ENCODE results near the gene CD99. TPM values are rescaled to one million over a fixed set of nuclear protein-coding genes. Genes with fewer than 3 reads are reported as not detected.

CD99 gene
- total RNA-seq, 1 donor = 355 TPM

DNA sequence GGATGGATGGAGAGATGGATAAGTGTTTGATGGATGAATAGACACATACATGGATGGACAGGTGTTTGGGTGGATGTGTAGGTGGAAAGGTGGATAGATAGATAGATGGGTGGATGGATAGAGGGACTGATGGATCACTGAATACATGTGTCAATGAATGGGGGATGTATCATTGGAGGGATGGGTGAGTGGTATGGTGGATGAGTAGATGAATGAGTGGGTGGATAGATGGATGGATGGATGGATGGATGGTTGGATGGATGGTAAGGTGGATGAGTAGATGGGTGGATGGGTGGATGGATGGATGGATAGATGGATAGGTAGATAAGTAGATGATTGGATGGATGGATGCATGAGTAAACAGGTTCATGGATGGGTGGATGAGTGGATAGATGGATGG is 41.1 kb upstream of the CD99 start:
- no peak for DNase-seq (ENCODE audit: low read depth)
- H3K4me3 ChIP-seq (ENCODE audit: low read depth, low read length) = no peak overlapping the region
- TF ChIP-seq, protein P1, sequence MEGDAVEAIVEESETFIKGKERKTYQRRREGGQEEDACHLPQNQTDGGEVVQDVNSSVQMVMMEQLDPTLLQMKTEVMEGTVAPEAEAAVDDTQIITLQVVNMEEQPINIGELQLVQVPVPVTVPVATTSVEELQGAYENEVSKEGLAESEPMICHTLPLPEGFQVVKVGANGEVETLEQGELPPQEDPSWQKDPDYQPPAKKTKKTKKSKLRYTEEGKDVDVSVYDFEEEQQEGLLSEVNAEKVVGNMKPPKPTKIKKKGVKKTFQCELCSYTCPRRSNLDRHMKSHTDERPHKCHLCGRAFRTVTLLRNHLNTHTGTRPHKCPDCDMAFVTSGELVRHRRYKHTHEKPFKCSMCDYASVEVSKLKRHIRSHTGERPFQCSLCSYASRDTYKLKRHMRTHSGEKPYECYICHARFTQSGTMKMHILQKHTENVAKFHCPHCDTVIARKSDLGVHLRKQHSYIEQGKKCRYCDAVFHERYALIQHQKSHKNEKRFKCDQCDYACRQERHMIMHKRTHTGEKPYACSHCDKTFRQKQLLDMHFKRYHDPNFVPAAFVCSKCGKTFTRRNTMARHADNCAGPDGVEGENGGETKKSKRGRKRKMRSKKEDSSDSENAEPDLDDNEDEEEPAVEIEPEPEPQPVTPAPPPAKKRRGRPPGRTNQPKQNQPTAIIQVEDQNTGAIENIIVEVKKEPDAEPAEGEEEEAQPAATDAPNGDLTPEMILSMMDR (IDR thresholded peaks at IDR 0.05; ENCODE audit: insufficient read depth, low read length) = no peak

DNA sequence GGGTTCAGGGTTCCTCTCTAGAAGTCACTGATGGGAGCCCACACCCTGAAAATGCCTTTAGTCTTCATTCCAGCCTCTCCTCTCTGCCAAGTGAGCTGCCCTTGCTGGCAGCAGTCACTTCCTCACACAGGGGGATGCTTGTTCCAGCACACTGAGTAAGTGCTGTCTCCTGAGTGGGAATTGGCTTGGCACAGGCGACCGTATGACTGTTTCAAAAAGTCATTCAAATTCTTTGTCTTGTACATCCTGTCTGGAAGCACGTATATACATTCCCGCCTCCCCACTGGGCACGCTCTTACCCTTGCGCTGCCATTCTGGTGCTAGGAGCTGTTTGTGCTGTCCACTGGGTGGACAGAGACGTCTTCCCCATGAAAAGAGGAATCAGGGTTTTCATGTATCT is 40.2 kb upstream of the CD99 start:
- peak; percentile 68 for DNase-seq (ENCODE audit: low read depth)
- TF ChIP-seq, protein P1 (IDR thresholded peaks at IDR 0.05; ENCODE audit: insufficient read depth, low read length) = no peak
- H3K4me3 ChIP-seq (ENCODE audit: low read depth, low read length) = no peak overlapping the region

DNA sequence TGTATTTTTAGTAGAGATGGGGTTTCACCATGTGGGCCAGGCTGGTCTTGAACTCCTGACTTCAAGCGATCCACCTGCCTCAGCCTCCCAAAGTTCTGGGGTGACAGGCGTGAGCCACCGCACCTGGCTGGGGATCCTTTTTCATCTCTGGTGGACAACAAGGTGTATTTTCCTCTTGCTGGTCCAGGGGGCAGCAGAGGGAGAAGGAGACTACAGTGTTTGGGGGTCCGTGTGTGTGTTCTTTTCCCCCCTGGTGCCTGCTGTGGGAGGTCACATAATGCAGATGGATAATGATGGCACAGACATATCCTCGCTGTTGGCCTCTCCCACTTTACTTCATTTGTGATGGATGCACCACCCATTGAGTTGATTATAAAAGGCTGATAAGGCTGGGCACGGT is 39.0 kb upstream of the CD99 start:
- DNase-seq (ENCODE audit: low read depth) = no peak
- TF ChIP-seq, protein P1 (IDR thresholded peaks at IDR 0.05; ENCODE audit: insufficient read depth, low read length) = peak; percentile 28
- no peak overlapping the region for H3K4me3 ChIP-seq (ENCODE audit: low read depth, low read length)

DNA sequence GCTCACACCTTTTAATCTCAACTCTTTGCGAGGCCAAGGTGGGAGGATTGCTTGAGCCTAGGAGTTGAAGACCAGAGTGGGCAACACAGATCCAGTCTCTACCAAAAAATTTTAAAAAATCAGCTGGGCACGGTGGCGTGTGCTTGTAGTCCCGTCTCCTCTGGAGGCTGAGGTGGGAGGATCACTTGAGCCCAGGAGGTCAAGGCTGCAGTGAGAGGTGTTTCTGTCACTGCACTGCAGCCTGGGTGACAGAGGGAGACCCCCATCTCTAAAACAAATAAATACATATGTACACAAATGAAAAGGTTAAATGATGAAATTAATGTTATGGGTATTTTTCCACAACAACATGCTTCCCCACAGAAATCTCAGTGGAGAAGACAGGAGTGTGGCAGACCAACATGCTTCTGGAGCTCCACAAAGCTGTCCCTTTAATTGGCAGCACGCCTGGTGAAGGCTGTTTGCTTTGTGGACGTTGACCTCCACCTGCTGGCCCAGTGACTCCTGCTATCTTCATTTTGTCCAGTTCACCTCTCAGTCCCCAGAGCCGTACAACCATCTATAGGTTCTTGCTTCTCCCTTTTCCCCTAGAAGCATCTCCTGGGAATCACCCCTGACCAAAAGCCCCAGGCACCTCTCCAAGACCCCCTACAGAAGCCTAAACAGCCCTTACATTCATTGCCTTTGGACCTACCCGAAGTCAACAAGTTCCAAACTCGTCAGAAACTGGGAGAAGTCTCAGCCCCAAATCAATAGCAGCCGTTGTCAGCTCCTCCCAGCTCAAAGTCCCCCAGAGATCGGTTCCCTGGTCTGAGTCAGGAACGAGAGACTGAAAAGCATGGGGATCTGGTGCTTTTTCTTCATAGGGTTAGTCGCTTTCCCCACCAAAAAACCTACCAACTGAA is 36.4 kb upstream of the CD99 start:
- TF ChIP-seq, protein P1 (IDR thresholded peaks at IDR 0.05; ENCODE audit: insufficient read depth, low read length) = no peak
- no peak overlapping the region for H3K4me3 ChIP-seq (ENCODE audit: low read depth, low read length)
- DNase-seq (ENCODE audit: low read depth) = no peak

DNA sequence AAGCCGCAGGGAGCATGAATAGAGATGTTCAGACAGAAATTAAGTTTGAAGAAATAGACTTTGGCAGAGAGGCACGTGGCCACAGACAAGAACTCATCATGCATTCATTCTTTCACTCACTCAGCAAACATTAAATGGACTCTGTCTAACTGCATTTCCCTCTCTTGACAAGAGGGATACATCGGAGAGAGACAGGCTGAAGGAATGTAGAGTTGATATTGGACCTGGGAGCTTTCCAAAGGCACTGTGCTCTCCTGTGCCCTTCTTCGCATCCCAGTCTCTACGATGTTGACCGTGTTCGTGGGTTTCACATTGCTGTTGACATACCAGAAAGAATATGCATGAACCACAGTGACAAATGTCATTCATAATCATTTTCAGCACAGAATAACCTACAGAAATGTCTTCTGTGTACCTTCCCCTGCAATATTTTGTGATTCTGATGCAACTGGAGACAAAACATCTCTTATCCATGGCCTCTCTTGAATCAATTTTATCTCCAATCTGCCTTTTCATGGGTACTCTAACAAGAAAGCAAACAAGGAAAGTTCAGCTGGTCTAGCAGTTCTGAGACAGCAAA is 34.7 kb upstream of the CD99 start:
- TF ChIP-seq, protein P1 (IDR thresholded peaks at IDR 0.05; ENCODE audit: insufficient read depth, low read length) = no peak
- no peak for DNase-seq (ENCODE audit: low read depth)

DNA sequence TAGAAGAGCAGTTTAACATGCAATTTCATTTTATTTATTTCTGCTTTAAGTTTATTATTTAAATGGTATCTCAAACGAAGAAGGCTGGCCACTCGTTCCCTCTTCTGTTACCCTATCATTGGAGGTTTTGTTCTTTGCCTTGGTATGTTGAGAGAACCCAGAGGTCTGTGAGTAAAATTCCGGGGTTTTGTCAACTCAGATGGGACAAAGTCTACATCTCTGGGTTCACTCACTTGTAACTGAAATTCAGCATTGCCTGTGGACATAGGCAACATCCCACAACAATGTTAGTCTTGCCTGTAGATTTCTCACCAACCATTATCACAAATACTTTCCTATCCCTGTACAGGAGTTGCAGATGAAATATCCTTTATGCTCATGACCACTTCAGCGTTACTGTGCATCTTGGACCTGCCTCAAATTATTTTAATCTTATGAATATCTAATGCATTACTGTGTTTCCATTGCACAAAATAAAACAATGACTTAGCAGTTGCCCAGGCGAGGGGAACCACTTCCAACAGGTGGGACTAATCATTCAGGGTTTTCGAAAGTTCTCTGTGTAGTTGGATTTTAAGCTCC is 33.5 kb upstream of the CD99 start:
- TF ChIP-seq, protein P1 (IDR thresholded peaks at IDR 0.05; ENCODE audit: insufficient read depth, low read length) = no peak
- no peak overlapping the region for H3K4me3 ChIP-seq (ENCODE audit: low read depth, low read length)
- DNase-seq (ENCODE audit: low read depth) = peak; percentile 36

More for the DNA sequence above, 34.7 kb upstream of the CD99 start:
- no peak overlapping the region for H3K4me3 ChIP-seq (ENCODE audit: low read depth, low read length)
